ENCODE data around the gene ATPAF1. TPM values are rescaled to one million over a fixed set of nuclear protein-coding genes. Genes with fewer than 3 reads are reported as not detected.
"Not testable (repeated sequence)": the region's sequence is repeated elsewhere in the genome, so short reads cannot be mapped to it uniquely, and the experiment has no call there.

Gene ATPAF1
- total and polyA plus RNA-seq, 7 donors: 60.9 to 156 (median 100) TPM

- ATAC-seq (no peak), DNase-seq (no peak)
- Histone ChIP-seq H3K4me1 (no peaks in the 10 kb centered on the region), H3K27ac (no peak overlapping the region), H3K36me3 (ENCODE audit: insufficient read depth in 1 of 2, low read depth in 1 of 2) (peaks cover 11 to 91% of the 10 kb centered on the region in 2 donors), H3K9me3 (peaks cover 2% of the 10 kb centered on the region), H3K4me3 (no peak overlapping the region), H3K27me3 (ENCODE audit: insufficient read depth in 3 of 3, low read length in 2 of 3) (no peaks in the 10 kb centered on the region)
- intact Hi-C loops (cut with DNase I): no loop called here
- WGBS, 3 donors: 89 to 97% (median 94%) methylated on average over 1 of the region's 1 CpG
- TF ChIP-seq, protein P1, sequence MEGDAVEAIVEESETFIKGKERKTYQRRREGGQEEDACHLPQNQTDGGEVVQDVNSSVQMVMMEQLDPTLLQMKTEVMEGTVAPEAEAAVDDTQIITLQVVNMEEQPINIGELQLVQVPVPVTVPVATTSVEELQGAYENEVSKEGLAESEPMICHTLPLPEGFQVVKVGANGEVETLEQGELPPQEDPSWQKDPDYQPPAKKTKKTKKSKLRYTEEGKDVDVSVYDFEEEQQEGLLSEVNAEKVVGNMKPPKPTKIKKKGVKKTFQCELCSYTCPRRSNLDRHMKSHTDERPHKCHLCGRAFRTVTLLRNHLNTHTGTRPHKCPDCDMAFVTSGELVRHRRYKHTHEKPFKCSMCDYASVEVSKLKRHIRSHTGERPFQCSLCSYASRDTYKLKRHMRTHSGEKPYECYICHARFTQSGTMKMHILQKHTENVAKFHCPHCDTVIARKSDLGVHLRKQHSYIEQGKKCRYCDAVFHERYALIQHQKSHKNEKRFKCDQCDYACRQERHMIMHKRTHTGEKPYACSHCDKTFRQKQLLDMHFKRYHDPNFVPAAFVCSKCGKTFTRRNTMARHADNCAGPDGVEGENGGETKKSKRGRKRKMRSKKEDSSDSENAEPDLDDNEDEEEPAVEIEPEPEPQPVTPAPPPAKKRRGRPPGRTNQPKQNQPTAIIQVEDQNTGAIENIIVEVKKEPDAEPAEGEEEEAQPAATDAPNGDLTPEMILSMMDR (IDR thresholded peaks at IDR 0.05): no peak
Observed at GRCh38 chr1:46654012-46654411, 14.2 kb downstream of the ATPAF1 start.

DNA sequence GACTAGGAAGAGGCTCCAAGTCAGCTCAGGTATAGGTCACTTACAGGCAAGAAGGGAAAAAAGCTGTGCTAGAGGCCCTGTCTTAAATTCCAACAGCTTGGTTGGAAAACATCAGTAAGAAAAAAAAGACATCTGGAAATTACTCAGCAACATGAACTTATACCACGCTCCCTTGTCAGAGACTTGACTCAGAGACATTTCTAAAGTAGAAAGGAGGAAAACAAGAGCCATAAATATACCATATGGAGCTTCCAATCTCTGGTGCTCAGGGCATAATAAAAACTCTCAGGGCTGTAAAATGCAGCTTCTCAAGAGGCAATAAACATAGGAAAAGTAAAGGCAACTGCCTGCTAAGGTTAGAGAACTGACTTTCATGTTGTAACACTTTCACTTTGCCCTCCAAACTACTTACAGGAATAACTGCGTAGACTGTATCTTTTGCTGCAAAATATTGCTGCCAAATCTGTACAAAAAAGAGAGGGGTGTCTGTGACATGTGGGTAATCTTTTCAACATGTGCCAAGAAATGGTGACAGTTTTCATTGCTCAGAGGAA, 14.7 kb downstream of the ATPAF1 start:
- intact Hi-C loops (cut with DNase I): no loop called here
- Histone ChIP-seq H3K36me3 (ENCODE audit: insufficient read depth in 1 of 2, low read depth in 1 of 2) (peaks cover 11 to 91% of the 10 kb centered on the region in 2 donors), H3K27me3 (ENCODE audit: insufficient read depth in 3 of 3, low read length in 2 of 3) (no peaks in the 10 kb centered on the region), H3K27ac (no peak overlapping the region), H3K4me3 (no peak overlapping the region), H3K9me3 (peaks cover 2% of the 10 kb centered on the region), H3K4me1 (no peaks in the 10 kb centered on the region)
- ATAC-seq (no peak), DNase-seq (no peak)
- TF ChIP-seq, protein P1 (IDR thresholded peaks at IDR 0.05): no peak
- 84 to 92% (median 88%) methylated on average over 2 of the region's 2 CpGs for WGBS, 3 donors

GRCh38 chr1:46652321-46653100, 15.7 kb downstream of the ATPAF1 start:
- intact Hi-C loops (cut with DNase I): no loop called here
- Histone ChIP-seq H3K4me3 (no peak overlapping the region), H3K27me3 (ENCODE audit: insufficient read depth in 3 of 3, low read length in 2 of 3) (no peaks in the 10 kb centered on the region), H3K9me3 (peaks cover 2% of the 10 kb centered on the region), H3K27ac (no peak overlapping the region), H3K36me3 (ENCODE audit: insufficient read depth in 1 of 2, low read depth in 1 of 2) (peaks cover 10 to 89% of the 10 kb centered on the region in 2 donors), H3K4me1 (no peaks in the 10 kb centered on the region)
- WGBS, 3 donors: 74 to 76% (median 76%) methylated on average over 6 of the region's 6 CpGs
- no peak for ATAC-seq
- DNase-seq: no peak
- TF ChIP-seq, protein P1 (IDR thresholded peaks at IDR 0.05): no peak

GRCh38 chr1:46651152-46651551, 17.0 kb downstream of the ATPAF1 start:
- H3K27me3 ChIP-seq (ENCODE audit: insufficient read depth in 3 of 3, low read length in 2 of 3); ATAC-seq; H3K9me3 ChIP-seq; H3K4me3 ChIP-seq; intact Hi-C loops (cut with DNase I); H3K27ac ChIP-seq; H3K4me1 ChIP-seq; DNase-seq: not testable (repeated sequence)
- peaks cover 10 to 85% of the 10 kb centered on the region in 2 donors for H3K36me3 ChIP-seq (ENCODE audit: insufficient read depth in 1 of 2, low read depth in 1 of 2)
- WGBS, 3 donors: 83 to 90% (median 87%) methylated on average over 3 of the region's 3 CpGs

- no peak for DNase-seq
- Histone ChIP-seq H3K4me3 (no peak overlapping the region), H3K27me3 (ENCODE audit: insufficient read depth in 3 of 3, low read length in 2 of 3) (no peaks in the 10 kb centered on the region), H3K4me1 (no peaks in the 10 kb centered on the region), H3K27ac (no peak overlapping the region), H3K9me3 (peaks cover 2% of the 10 kb centered on the region), H3K36me3 (ENCODE audit: insufficient read depth in 1 of 2, low read depth in 1 of 2) (peaks cover 10 to 78% of the 10 kb centered on the region in 2 donors)
- intact Hi-C loops (cut with DNase I): no loop called here
- 57 to 98% (median 97%) methylated on average over 3 of the region's 3 CpGs for WGBS, 3 donors
- TF ChIP-seq, protein P1 (IDR thresholded peaks at IDR 0.05): no peak
- ATAC-seq: no peak
Observed at GRCh38 chr1:46650491-46650890, 17.7 kb downstream of the ATPAF1 start.

Measured in psoas muscle (tissue), 8 donors.